Fibroblast of the aortic adventitia (primary cell): ENCODE measurements around the gene TMEM63C. TPM values are rescaled to one million over a fixed set of nuclear protein-coding genes. Genes with fewer than 3 reads are reported as not detected.

Source experiments
- DNase-seq: peaks from one replicate; pipeline ENCODE4 v3.0.0-alpha.2; 2010; ENCODE audit warnings: low read depth
- H3K4me3 ChIP-seq: 2 replicates; pipeline ENCODE4 v1.5.1; 2011; ENCODE audit warnings: low read depth, mild to moderate bottlenecking, control low read depth, low read length, moderate library complexity
- CTCF ChIP-seq: IDR thresholded peaks from 2 replicates; pipeline ENCODE4 v1.5.1; 2011; ENCODE audit warnings: mild to moderate bottlenecking, low read length, control low read depth, inconsistent platforms; ENCODE audit not compliant: insufficient read depth
- total RNA-seq: library from RNA; depleted of rRNA; stranded (reverse); fragments of >200 nt; gene quantifications from 2 replicates; pipeline ENCODE4 v1.2.3, GENCODE V29; 2012; ENCODE audit warnings: low replicate concordance

The TMEM63C gene
- total RNA-seq, 1 donor: not detected

GRCh38 chr14:77239412-77239811 is 57.8 kb downstream of the TMEM63C start:
- H3K4me3 ChIP-seq: no peak overlapping the region
- no peak for TF ChIP-seq CTCF
- no peak for DNase-seq

GRCh38 chr14:77240336-77240915 is 58.8 kb downstream of the TMEM63C start:
- H3K4me3 ChIP-seq: no peak overlapping the region
- no peak for TF ChIP-seq CTCF
- no peak for DNase-seq

GRCh38 chr14:77241955-77242354 is 60.4 kb downstream of the TMEM63C start:
- DNase-seq: no peak
- TF ChIP-seq CTCF: no peak
- no peak overlapping the region for H3K4me3 ChIP-seq

- no peak for TF ChIP-seq CTCF
- no peak for DNase-seq
- H3K4me3 ChIP-seq: no peak overlapping the region
Measured at GRCh38 chr14:77242752-77243151, 61.2 kb downstream of the TMEM63C start.

- TF ChIP-seq CTCF: no peak
- no peak overlapping the region for H3K4me3 ChIP-seq
- no peak for DNase-seq
Measured at GRCh38 chr14:77243853-77244252, 62.3 kb downstream of the TMEM63C start.

GRCh38 chr14:77245820-77246219 is 64.2 kb downstream of the TMEM63C start:
- no peak overlapping the region for H3K4me3 ChIP-seq
- no peak for TF ChIP-seq CTCF
- DNase-seq: no peak

- no peak for TF ChIP-seq CTCF
- H3K4me3 ChIP-seq: no peak overlapping the region
- no peak for DNase-seq
Measured at GRCh38 chr14:77246784-77247183, 65.2 kb downstream of the TMEM63C start.
